GM12872 (cell line): ENCODE data around the gene SV2B.

Source experiments
- CTCF ChIP-seq: IDR thresholded peaks from 3 replicates; pipeline ENCODE4 v1.5.1; 2011; ENCODE audit warnings: low read depth, mild to moderate bottlenecking, low read length, moderate library complexity; ENCODE audit not compliant: insufficient read depth

SV2B gene

GRCh38 chr15:91261345-91261744 is 161.3 kb downstream of the SV2B start:
- no peak for TF ChIP-seq CTCF

GRCh38 chr15:91263632-91264531 is 163.8 kb downstream of the SV2B start:
- no peak for TF ChIP-seq CTCF

- TF ChIP-seq CTCF, result no peak
Measured at GRCh38 chr15:91264651-91265351, 164.7 kb downstream of the SV2B start.

GRCh38 chr15:91265416-91265940 is 165.4 kb downstream of the SV2B start:
- TF ChIP-seq CTCF, result no peak

- peak; percentile 56; the same call in 2 of the 3 replicates for TF ChIP-seq CTCF
Measured at GRCh38 chr15:91268510-91268909, 168.5 kb downstream of the SV2B start.

GRCh38 chr15:91270747-91271146 is 170.7 kb downstream of the SV2B start:
- no peak for TF ChIP-seq CTCF

- TF ChIP-seq CTCF, result peak; percentile 76
Measured at GRCh38 chr15:91271565-91272153, 171.6 kb downstream of the SV2B start.
